Activated CD8-positive, alpha-beta memory T cell treated with anti-CD3 and anti-CD28 coated beads, Interleukin-2, amount 50 U/mL, for 48 hours (primary cell): ENCODE results near the gene SUPT3H.
"Not testable (repeated sequence)": the region's sequence is repeated elsewhere in the genome, so short reads cannot be mapped to it uniquely, and the experiment has no call there.

Experiments used
- DNase-seq: peaks from one replicate; pipeline ENCODE4 v3.0.0-alpha.2; 2020

SUPT3H gene

GRCh38 chr6:45045253-45045601, 332.5 kb downstream of the SUPT3H start:
- DNase-seq = no peak

GRCh38 chr6:45044510-45045252, 333.1 kb downstream of the SUPT3H start:
- DNase-seq = no peak

- no peak for DNase-seq
These were observed 333.6 kb downstream of the SUPT3H start for GRCh38 chr6:45044086-45044485.

- not testable (repeated sequence) for DNase-seq
These were observed 335.1 kb downstream of the SUPT3H start for GRCh38 chr6:45042673-45043072.

GRCh38 chr6:45038226-45038625, 339.5 kb downstream of the SUPT3H start:
- no peak for DNase-seq

- DNase-seq = no peak
These were observed 341.6 kb downstream of the SUPT3H start for GRCh38 chr6:45036103-45036502.

GRCh38 chr6:45032426-45032825, 345.3 kb downstream of the SUPT3H start:
- no peak for DNase-seq

- DNase-seq = no peak
These were observed 346.1 kb downstream of the SUPT3H start for GRCh38 chr6:45031601-45032000.

- no peak for DNase-seq
These were observed 350.6 kb downstream of the SUPT3H start for GRCh38 chr6:45027126-45027525.

- no peak for DNase-seq
These were observed 351.7 kb downstream of the SUPT3H start for GRCh38 chr6:45026003-45026516.

- no peak for DNase-seq
These were observed 353.1 kb downstream of the SUPT3H start for GRCh38 chr6:45024610-45025009.

- no peak for DNase-seq
These were observed 356.1 kb downstream of the SUPT3H start for GRCh38 chr6:45021676-45022075.

GRCh38 chr6:45012687-45013086, 365.0 kb downstream of the SUPT3H start:
- DNase-seq = no peak

- DNase-seq = no peak
These were observed 368.2 kb downstream of the SUPT3H start for GRCh38 chr6:45009576-45009975.

GRCh38 chr6:45006893-45007292, 370.8 kb downstream of the SUPT3H start:
- no peak for DNase-seq

- no peak for DNase-seq
These were observed 373.8 kb downstream of the SUPT3H start for GRCh38 chr6:45003961-45004360.

GRCh38 chr6:45003387-45003786, 374.3 kb downstream of the SUPT3H start:
- no peak for DNase-seq

GRCh38 chr6:45002390-45003105, 375.2 kb downstream of the SUPT3H start:
- no peak for DNase-seq

- no peak for DNase-seq
These were observed 376.1 kb downstream of the SUPT3H start for GRCh38 chr6:45001663-45002062.

GRCh38 chr6:45000833-45001232, 376.9 kb downstream of the SUPT3H start:
- no peak for DNase-seq

- DNase-seq = no peak
These were observed 378.7 kb downstream of the SUPT3H start for GRCh38 chr6:44999066-44999465.

GRCh38 chr6:44995486-44996132, 382.1 kb downstream of the SUPT3H start:
- DNase-seq = no peak

- DNase-seq = no peak
These were observed 388.3 kb downstream of the SUPT3H start for GRCh38 chr6:44989391-44989790.

- DNase-seq = no peak
These were observed 392.7 kb downstream of the SUPT3H start for GRCh38 chr6:44985006-44985405.
